ENCODE data around the gene COL26A1.

COL26A1 gene

GRCh38 chr7:101511965-101512364 is 149.3 kb downstream of the COL26A1 start:
- Histone ChIP-seq H2BK120ac (ENCODE audit: insufficient read depth, low read length, poor library complexity) (no peak overlapping the region), H3K4ac (ENCODE audit: low read depth, low read length) (no peak overlapping the region), H4K8ac (ENCODE audit: low read depth, low read length) (no peak overlapping the region), H4K91ac (ENCODE audit: low read depth, low read length) (no peak overlapping the region), H3K9ac (ENCODE audit: low read length) (no peak overlapping the region), H3K27ac (ENCODE audit: low read depth, low read length) (no peak overlapping the region), H3K14ac (ENCODE audit: low read length) (no peak overlapping the region), H3K4me2 (ENCODE audit: low read length) (no peak overlapping the region), H3K36me3 (ENCODE audit: control insufficient read depth in 1 of 2, insufficient read depth in 2 of 2, low read length in 2 of 2) (peaks cover 0 to 2% of the 10 kb centered on the region in 2 experiments), H4K12ac (ENCODE audit: low read depth, low read length) (no peak overlapping the region), H3K27me3 (ENCODE audit: insufficient read depth, low read length) (no peaks in the 10 kb centered on the region), H3K79me1 (ENCODE audit: low read length) (no peaks in the 10 kb centered on the region), H3K23ac (ENCODE audit: low read length) (no peak overlapping the region), H2BK5ac (ENCODE audit: low read depth, low read length, poor library complexity) (no peak overlapping the region), H3K9me3 (ENCODE audit: insufficient read depth, low read depth, low read length) (peaks cover 2% of the 10 kb centered on the region), H3K4me3 (ENCODE audit: low read depth, low read length) (no peak overlapping the region), H3K4me1 (ENCODE audit: control insufficient read depth in 1 of 2, insufficient read depth in 2 of 2, low read length in 2 of 2) (peaks cover 0 to 6% of the 10 kb centered on the region in 2 experiments), H2AK5ac (ENCODE audit: low read length) (no peak overlapping the region), H2AFZ (ENCODE audit: insufficient read depth, low read length, poor library complexity) (no peak overlapping the region), H3K79me2 (ENCODE audit: control insufficient read depth, insufficient read depth, low read length, poor library complexity) (no peaks in the 10 kb centered on the region), H2BK12ac (ENCODE audit: low read length) (no peak overlapping the region), H3K18ac (ENCODE audit: low read length) (no peak overlapping the region)
- no peak for DNase-seq
- no CpG with 5 or more reads among the region's 5 CpGs for WGBS (ENCODE audit: extremely low coverage, insufficient coverage, insufficient read length)

- H2BK120ac ChIP-seq (ENCODE audit: insufficient read depth, low read length, poor library complexity), result no peak overlapping the region
- peaks cover 1% of the 10 kb centered on the region for H3K9me3 ChIP-seq (ENCODE audit: insufficient read depth, low read depth, low read length)
- H3K18ac ChIP-seq (ENCODE audit: low read length), result no peak overlapping the region
- no peak overlapping the region for H2BK12ac ChIP-seq (ENCODE audit: low read length)
- H3K4ac ChIP-seq (ENCODE audit: low read depth, low read length), result no peak overlapping the region
- H2AK5ac ChIP-seq (ENCODE audit: low read length), result no peak overlapping the region
- H3K79me2 ChIP-seq (ENCODE audit: control insufficient read depth, insufficient read depth, low read length, poor library complexity), result no peaks in the 10 kb centered on the region
- no peak overlapping the region for H3K23ac ChIP-seq (ENCODE audit: low read length)
- no peak overlapping the region for H3K4me2 ChIP-seq (ENCODE audit: low read length)
- no peak for DNase-seq
- no peak overlapping the region for H2AFZ ChIP-seq (ENCODE audit: insufficient read depth, low read length, poor library complexity)
- H3K36me3 ChIP-seq (ENCODE audit: control insufficient read depth in 1 of 2, insufficient read depth in 2 of 2, low read length in 2 of 2), result no peaks in the 10 kb centered on the region
- no peak overlapping the region for H4K91ac ChIP-seq (ENCODE audit: low read depth, low read length)
- H3K4me1 ChIP-seq (ENCODE audit: control insufficient read depth in 1 of 2, insufficient read depth in 2 of 2, low read length in 2 of 2), result no peaks in the 10 kb centered on the region
- H4K8ac ChIP-seq (ENCODE audit: low read depth, low read length), result no peak overlapping the region
- no peak overlapping the region for H2BK5ac ChIP-seq (ENCODE audit: low read depth, low read length, poor library complexity)
- H3K9ac ChIP-seq (ENCODE audit: low read length), result no peak overlapping the region
- WGBS (ENCODE audit: extremely low coverage, insufficient coverage, insufficient read length), result no CpG with 5 or more reads among the region's 9 CpGs
- H4K12ac ChIP-seq (ENCODE audit: low read depth, low read length), result no peak overlapping the region
- no peak overlapping the region for H3K27ac ChIP-seq (ENCODE audit: low read depth, low read length)
- H3K79me1 ChIP-seq (ENCODE audit: low read length), result no peaks in the 10 kb centered on the region
- no peak overlapping the region for H3K14ac ChIP-seq (ENCODE audit: low read length)
- H3K4me3 ChIP-seq (ENCODE audit: low read depth, low read length), result no peak overlapping the region
- H3K27me3 ChIP-seq (ENCODE audit: insufficient read depth, low read length), result no peaks in the 10 kb centered on the region
Measured at GRCh38 chr7:101516851-101517250, 154.2 kb downstream of the COL26A1 start.

- Histone ChIP-seq H3K4me1 (ENCODE audit: control insufficient read depth in 1 of 2, insufficient read depth in 2 of 2, low read length in 2 of 2) (no peaks in the 10 kb centered on the region), H2AK5ac (ENCODE audit: low read length) (no peak overlapping the region), H3K79me1 (ENCODE audit: low read length) (no peaks in the 10 kb centered on the region), H3K9me3 (ENCODE audit: insufficient read depth, low read depth, low read length) (peaks cover 1% of the 10 kb centered on the region), H3K4me3 (ENCODE audit: low read depth, low read length) (no peak overlapping the region), H3K9ac (ENCODE audit: low read length) (no peak overlapping the region), H3K4ac (ENCODE audit: low read depth, low read length) (no peak overlapping the region), H3K18ac (ENCODE audit: low read length) (no peak overlapping the region), H2BK12ac (ENCODE audit: low read length) (no peak overlapping the region), H2BK120ac (ENCODE audit: insufficient read depth, low read length, poor library complexity) (no peak overlapping the region), H3K36me3 (ENCODE audit: control insufficient read depth in 1 of 2, insufficient read depth in 2 of 2, low read length in 2 of 2) (no peaks in the 10 kb centered on the region), H4K91ac (ENCODE audit: low read depth, low read length) (no peak overlapping the region), H4K8ac (ENCODE audit: low read depth, low read length) (no peak overlapping the region), H3K27ac (ENCODE audit: low read depth, low read length) (no peak overlapping the region), H3K4me2 (ENCODE audit: low read length) (no peak overlapping the region), H3K27me3 (ENCODE audit: insufficient read depth, low read length) (no peaks in the 10 kb centered on the region), H3K14ac (ENCODE audit: low read length) (no peak overlapping the region), H3K23ac (ENCODE audit: low read length) (no peak overlapping the region), H2AFZ (ENCODE audit: insufficient read depth, low read length, poor library complexity) (no peak overlapping the region), H4K12ac (ENCODE audit: low read depth, low read length) (no peak overlapping the region), H3K79me2 (ENCODE audit: control insufficient read depth, insufficient read depth, low read length, poor library complexity) (no peaks in the 10 kb centered on the region), H2BK5ac (ENCODE audit: low read depth, low read length, poor library complexity) (no peak overlapping the region)
- no peak for DNase-seq
- WGBS (ENCODE audit: extremely low coverage, insufficient coverage, insufficient read length), result no CpG with 5 or more reads among the region's 10 CpGs
Measured at GRCh38 chr7:101517304-101517703, 154.6 kb downstream of the COL26A1 start.

GRCh38 chr7:101518336-101518735 is 155.7 kb downstream of the COL26A1 start:
- WGBS (ENCODE audit: extremely low coverage, insufficient coverage, insufficient read length), result no CpG with 5 or more reads among the region's 9 CpGs
- no peaks in the 10 kb centered on the region for H3K27me3 ChIP-seq (ENCODE audit: insufficient read depth, low read length)

More at GRCh38 chr7:101518336-101518735, 155.7 kb downstream of the COL26A1 start:
- Histone ChIP-seq H2AK5ac (ENCODE audit: low read length) (no peak overlapping the region), H3K27ac (ENCODE audit: low read depth, low read length) (no peak overlapping the region), H2AFZ (ENCODE audit: insufficient read depth, low read length, poor library complexity) (no peak overlapping the region), H3K79me2 (ENCODE audit: control insufficient read depth, insufficient read depth, low read length, poor library complexity) (no peaks in the 10 kb centered on the region), H3K4me3 (ENCODE audit: low read depth, low read length) (no peak overlapping the region), H3K9me3 (ENCODE audit: insufficient read depth, low read depth, low read length) (peaks cover 1% of the 10 kb centered on the region), H3K23ac (ENCODE audit: low read length) (no peak overlapping the region), H2BK12ac (ENCODE audit: low read length) (no peak overlapping the region), H2BK120ac (ENCODE audit: insufficient read depth, low read length, poor library complexity) (no peak overlapping the region), H3K4ac (ENCODE audit: low read depth, low read length) (no peak overlapping the region), H4K8ac (ENCODE audit: low read depth, low read length) (no peak overlapping the region), H4K12ac (ENCODE audit: low read depth, low read length) (no peak overlapping the region), H3K36me3 (ENCODE audit: control insufficient read depth in 1 of 2, insufficient read depth in 2 of 2, low read length in 2 of 2) (no peaks in the 10 kb centered on the region), H3K18ac (ENCODE audit: low read length) (no peak overlapping the region), H3K4me2 (ENCODE audit: low read length) (no peak overlapping the region), H3K9ac (ENCODE audit: low read length) (peak overlapping the region; percentile 10), H3K14ac (ENCODE audit: low read length) (no peak overlapping the region), H3K4me1 (ENCODE audit: control insufficient read depth in 1 of 2, insufficient read depth in 2 of 2, low read length in 2 of 2) (no peaks in the 10 kb centered on the region), H3K79me1 (ENCODE audit: low read length) (no peaks in the 10 kb centered on the region), H2BK5ac (ENCODE audit: low read depth, low read length, poor library complexity) (no peak overlapping the region), H4K91ac (ENCODE audit: low read depth, low read length) (no peak overlapping the region)
- no peak for DNase-seq
